ENCODE results near the gene FBXL20.

GRCh38 chr17:39327109-39327508 lies 74.3 kb downstream of the FBXL20 start:
- TF ChIP-seq POLR2A (IDR thresholded peaks at IDR 0.05) (no peak), CTCF (IDR thresholded peaks at IDR 0.05) (no peak)

Data from Peyer's patch (tissue), 4 donors.